GM18511 (cell line): Measurements from ENCODE around the gene ITK.
"Not testable (repeated sequence)": the region's sequence is repeated elsewhere in the genome, so short reads cannot be mapped to it uniquely, and the experiment has no call there.

Source experiments
- ATAC-seq: cut with Tn5 transposase; IDR thresholded peaks from one replicate; pipeline ENCODE4 v1.9.1; 2021; ENCODE audit warnings: mild to moderate bottlenecking, moderate library complexity; ENCODE audit not compliant: unreplicated experiment

Gene ITK

GRCh38 chr5:157244704-157245103 lies 64.1 kb downstream of the ITK start:
- not testable (repeated sequence) for ATAC-seq

- no peak for ATAC-seq
Measured at GRCh38 chr5:157245476-157245875, 64.8 kb downstream of the ITK start.

DNA sequence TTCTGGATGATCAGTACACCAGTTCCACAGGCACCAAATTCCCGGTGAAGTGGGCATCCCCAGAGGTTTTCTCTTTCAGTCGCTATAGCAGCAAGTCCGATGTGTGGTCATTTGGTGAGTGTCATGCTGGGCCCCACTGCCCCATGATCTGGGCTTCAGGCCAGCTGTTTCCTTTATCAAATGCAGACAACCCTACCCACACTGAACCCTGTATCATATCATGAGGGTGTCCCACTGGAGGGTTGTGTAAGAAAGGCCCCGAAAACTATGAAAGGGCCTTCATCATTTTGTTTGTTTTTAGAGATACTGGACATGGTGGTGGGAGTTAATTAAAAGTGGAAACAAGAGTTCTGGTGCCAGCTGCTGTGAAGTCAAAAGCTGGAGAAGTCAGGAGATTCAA lies 65.2 kb downstream of the ITK start:
- ATAC-seq = no peak

DNA sequence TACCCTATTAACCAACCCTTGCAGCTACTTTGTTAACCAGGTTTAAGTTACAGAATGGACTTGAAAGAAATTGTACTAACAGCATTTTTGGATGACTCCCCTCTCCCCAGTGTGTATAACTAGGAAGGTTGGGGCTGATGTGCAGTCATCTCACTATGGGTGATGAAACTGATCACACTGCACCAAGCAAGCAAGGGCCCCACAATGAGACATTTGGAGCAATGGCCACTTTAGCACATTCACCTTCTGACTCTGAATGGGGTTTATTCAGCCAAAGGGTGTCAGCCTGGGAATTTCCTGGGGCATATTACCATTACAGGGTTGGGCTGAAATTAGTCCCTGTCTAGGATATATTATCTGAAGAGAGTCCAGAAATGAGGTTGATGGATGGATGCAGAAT lies 66.6 kb downstream of the ITK start:
- ATAC-seq = no peak

DNA sequence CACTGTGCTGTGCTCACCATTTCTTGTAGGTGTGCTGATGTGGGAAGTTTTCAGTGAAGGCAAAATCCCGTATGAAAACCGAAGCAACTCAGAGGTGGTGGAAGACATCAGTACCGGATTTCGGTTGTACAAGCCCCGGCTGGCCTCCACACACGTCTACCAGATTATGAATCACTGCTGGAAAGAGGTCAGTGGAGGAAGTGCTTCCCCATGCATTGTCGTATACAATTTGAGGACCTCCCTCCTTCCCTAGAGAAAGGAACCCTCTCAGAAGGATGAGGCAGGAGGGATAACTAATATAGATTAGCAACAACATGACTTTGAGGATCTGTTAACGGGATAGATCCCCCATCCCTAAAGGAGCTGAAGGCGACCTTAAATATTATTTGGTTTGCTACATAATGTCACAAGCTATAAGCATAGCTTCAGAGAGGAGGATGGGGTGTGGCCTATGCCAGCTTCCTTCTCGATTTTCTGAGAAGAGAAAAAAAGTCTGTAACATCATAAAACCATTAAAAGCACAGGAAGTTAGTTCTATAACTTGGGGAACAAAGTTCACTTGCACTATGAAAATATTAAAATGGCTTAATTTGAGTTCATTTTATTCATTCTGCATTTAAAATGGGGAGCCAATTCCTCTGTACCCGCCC lies 68.3 kb downstream of the ITK start:
- no peak for ATAC-seq

DNA sequence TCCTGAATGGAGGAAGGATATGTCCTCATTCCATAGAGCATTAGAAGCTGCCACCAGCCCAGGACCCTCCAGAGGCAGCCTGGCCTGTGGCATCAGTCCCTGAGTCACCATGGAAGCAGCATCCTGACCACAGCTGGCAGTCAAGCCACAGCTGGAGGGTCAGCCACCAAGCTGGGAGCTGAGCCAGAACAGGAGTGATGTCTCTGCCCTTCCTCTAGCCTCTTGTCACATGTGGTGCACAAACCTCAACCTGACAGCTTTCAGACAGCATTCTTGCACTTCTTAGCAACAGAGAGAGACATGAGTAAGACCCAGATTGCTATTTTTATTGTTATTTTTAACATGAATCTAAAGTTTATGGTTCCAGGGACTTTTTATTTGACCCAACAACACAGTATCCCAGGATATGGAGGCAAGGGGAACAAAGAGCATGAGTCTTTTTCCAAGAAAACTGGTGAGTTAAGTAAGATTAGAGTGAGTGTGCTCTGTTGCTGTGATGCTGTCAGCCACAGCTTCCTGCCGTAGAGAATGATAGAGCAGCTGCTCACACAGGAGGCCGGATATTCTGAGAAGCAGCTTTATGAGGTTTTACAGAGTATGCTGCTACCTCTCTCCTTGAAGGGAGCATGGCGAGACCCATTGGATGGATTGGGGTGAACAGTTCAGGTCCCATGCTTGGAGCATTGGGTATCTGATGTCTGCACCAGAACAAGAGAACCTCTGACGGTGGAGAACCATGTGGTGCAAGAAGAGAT lies 72.2 kb downstream of the ITK start:
- peak; percentile 96 for ATAC-seq

GRCh38 chr5:157253547-157253946 lies 72.9 kb downstream of the ITK start:
- peak; percentile 54 for ATAC-seq

GRCh38 chr5:157258450-157258849 lies 77.8 kb downstream of the ITK start:
- ATAC-seq = no peak

GRCh38 chr5:157259699-157260098 lies 79.1 kb downstream of the ITK start:
- ATAC-seq = no peak

DNA sequence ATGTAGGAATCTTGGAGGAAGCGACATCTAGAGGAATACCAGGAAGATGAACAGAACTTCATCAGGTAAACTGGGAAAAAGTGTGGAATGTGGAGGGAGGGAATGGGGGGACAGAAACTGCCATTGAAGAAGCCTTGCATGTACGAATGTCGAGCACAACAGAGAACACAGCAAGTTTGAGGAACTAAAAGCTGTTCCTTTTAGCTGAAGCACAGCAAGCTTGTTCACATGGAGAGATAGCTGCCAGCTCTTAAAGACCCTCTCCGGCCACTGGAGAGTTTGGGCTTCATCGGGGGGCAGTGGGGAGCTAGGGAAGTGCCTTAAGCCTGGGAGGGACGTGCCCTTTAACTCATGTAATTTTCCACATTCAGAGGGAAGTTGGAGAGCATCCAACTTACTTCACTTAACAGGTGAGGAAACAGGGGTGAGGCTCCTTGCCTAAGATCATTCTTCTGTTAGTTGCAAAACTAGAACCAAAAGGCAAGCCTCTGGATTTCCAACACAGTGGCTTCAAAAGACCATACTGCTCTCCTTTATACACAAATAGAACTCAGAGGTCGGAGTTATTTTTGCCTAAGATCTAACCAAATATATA lies 83.0 kb downstream of the ITK start:
- no peak for ATAC-seq

GRCh38 chr5:157265714-157266285 lies 85.2 kb downstream of the ITK start, which contains the start of gene CYFIP2:
TSS of gene CYFIP2 (plus strand) at chr5:157266123. CDS start at chr5:157285362, 19,239 bp downstream.
- ATAC-seq = peak; percentile 89

DNA sequence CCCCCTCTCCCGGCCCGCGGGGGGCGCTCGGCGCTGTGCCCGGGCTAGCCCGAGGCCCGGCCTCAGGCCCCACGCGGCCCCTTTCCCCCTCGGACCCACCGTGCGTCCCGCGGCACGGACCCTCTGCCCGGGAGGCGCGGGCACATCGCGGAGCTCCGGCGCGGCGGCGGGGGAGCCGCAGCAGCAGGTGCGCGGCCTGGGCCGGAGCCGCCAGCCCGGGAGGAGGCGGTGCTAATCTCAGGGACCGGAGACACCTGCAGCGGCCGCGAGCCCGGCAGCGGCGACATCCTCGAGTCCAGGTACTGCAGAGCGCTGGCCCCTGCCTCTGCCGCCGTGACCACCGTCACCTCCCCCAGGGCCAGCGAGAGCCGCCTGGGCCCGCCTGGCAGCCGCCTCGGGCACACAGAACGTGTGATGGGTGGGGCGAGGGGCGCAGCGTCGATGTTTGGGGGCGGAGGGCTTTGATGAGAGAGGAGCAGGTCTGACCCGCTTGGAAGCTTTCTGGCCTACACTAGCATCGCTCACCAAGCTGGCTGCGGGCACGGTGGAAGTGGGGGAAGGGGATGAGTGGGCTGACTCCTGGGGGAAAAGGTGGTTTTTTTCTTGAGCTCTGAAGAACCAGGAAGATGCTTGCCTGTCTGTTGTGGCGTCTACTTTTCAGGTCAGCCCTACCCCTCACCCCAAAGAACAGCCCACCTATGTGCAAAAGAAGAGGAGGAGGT lies 85.8 kb downstream of the ITK start:
- ATAC-seq = peak; percentile 49

GRCh38 chr5:157267025-157267424 lies 86.4 kb downstream of the ITK start:
- ATAC-seq = no peak

DNA sequence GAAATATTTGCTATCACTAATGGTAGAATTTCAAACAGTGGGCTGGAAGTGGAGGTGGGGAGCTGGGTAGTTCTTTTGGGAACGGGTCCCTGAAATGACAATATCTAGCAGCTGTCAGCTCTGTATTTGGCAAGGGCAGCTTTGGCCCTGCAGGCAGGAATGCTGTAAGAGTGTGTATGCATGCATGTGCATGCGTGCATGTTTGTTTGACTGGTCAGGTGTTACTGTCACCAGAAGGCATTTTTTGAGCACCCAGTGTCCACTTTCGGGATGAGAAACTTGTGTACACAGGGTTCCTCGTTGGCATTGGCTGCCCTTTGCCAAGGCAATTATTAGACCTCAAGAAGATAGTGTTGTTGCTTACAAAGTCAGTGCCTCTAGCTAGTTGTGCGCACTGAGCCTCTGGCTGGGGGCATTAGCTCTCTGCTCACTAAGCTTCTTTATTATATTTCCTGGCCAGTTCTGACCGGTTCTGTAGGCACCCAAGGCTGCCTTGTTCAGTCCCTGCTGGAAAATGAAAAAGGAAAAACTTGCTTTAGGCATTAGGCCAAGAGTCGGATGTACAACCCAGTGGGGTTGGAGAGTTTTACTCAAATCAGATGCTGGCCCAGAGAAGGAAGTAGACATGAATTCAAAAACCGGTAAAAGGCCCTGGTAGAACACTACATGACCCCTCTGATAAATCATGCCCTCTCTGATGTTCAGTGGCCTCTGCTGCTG lies 87.3 kb downstream of the ITK start:
- no peak for ATAC-seq

- ATAC-seq = no peak
Measured at GRCh38 chr5:157269165-157269671, 88.6 kb downstream of the ITK start.

DNA sequence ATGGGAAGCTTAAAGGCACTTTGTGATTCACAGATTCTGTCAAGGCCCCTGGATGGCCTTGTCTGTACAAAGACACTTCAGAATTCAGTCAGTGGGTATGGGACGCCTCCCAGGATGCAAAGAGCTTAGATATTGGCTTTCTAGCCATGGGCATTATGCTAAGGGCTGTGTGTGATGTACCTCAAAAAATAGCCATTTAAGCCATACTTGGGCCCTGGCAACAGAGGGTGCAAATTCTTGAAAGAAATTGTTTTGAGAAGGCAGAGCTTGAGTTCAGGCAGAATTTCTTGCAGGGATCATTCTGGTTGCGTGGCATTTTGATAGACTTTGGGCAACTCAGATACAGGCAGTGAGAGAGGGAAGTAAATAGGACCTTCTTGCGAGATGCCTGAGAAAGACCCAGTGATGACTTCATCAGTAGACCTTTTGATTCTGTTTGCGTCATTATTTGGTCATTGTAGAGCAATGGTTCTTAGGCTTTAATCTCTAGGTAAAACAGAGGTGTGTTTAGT lies 89.2 kb downstream of the ITK start:
- no peak for ATAC-seq

DNA sequence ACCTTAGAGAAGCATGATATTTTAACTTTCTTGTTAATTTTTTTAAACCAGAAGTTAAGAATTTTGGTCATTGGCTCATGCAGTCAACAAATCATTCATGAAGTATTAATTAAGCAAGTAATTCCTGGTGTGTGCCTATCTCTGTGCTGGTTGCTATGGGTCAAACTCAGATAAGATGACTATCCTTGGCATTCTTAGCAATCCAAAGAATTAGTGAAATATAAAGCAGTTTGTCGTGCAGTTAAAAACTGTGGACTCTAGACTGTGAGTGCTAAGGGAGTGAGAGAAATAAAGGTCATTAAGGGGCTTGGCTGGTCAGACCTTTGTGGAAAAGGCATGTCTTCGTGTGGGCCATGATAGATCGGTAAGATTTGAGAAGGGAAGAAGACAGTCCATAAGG lies 90.1 kb downstream of the ITK start:
- no peak for ATAC-seq

- ATAC-seq = peak; percentile 89
Measured at GRCh38 chr5:157271740-157272271, 91.2 kb downstream of the ITK start.

DNA sequence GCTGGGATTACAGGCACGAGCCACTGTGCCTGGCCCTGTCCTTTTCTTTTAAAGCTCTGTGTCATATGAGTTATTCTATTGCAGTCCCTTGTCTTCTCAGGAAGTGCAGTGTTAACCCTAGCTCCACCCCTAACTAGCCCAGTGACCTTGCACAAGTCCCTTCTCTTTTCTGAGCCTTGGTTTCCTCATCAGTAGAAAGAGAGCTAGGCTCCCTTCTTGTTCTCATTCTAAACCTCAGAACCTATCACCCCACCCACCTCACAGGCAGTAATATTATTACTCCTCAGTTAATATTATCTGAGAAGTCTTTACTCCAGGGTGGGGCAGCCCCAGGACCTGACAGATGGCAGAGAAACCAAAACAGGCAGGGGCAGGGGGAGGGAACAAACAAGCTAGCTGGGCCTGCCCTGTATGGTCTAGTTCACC lies 92.5 kb downstream of the ITK start:
- ATAC-seq = peak; percentile 47

- ATAC-seq = no peak
Measured at GRCh38 chr5:157275403-157275802, 94.8 kb downstream of the ITK start.
